ENCODE data around the gene LRP1. TPM values are rescaled to one million over a fixed set of nuclear protein-coding genes. Genes with fewer than 3 reads are reported as not detected.

Gene LRP1
- total RNA-seq, 1 donor from 2014 or later, result 261 TPM

- no peaks in the 10 kb centered on the region for H3K9me3 ChIP-seq
- DNase-seq (no peak), ATAC-seq (no peak)
- H3K4me1 ChIP-seq, result peaks cover 38% of the 10 kb centered on the region
- TF ChIP-seq CTCF (IDR thresholded peaks at IDR 0.05), result no peak
- H3K4me3 ChIP-seq, result peak overlapping the region; percentile 23
- peak overlapping the region; percentile 71 for H3K27ac ChIP-seq
- H3K36me3 ChIP-seq, result no peaks in the 10 kb centered on the region
- intact Hi-C loops (cut with DNase I), result loop anchor here (5.0 kb wide), 1 partner anchor 45 kb away; no protein-coding TSS in a partner anchor
- no peaks in the 10 kb centered on the region for H3K27me3 ChIP-seq
These were observed 3.8 kb downstream of the LRP1 start for GRCh38 chr12:57131896-57132744.

- no peak for ATAC-seq
- DNase-seq, result no peak
- peaks cover 48% of the 10 kb centered on the region for H3K4me1 ChIP-seq
- TF ChIP-seq CTCF (IDR thresholded peaks at IDR 0.05), result no peak
- peak overlapping the region; percentile 23 for H3K4me3 ChIP-seq
- no peaks in the 10 kb centered on the region for H3K36me3 ChIP-seq
- no peaks in the 10 kb centered on the region for H3K27me3 ChIP-seq
- H3K9me3 ChIP-seq, result no peaks in the 10 kb centered on the region
- intact Hi-C loops (cut with DNase I), result loop anchor here (5.0 kb wide), 1 partner anchor 44 kb away; no protein-coding TSS in a partner anchor
- H3K27ac ChIP-seq, result peak overlapping the region; percentile 71
These were observed 4.8 kb downstream of the LRP1 start for GRCh38 chr12:57133013-57133569.

- no peaks in the 10 kb centered on the region for H3K36me3 ChIP-seq
- intact Hi-C loops (cut with DNase I), result loop anchor here (5.0 kb wide), 1 partner anchor 43 kb away; no protein-coding TSS in a partner anchor
- DNase-seq, result no peak
- H3K4me3 ChIP-seq, result no peak overlapping the region
- no peak for TF ChIP-seq CTCF (IDR thresholded peaks at IDR 0.05)
- peak overlapping the region; percentile 71 for H3K27ac ChIP-seq
- H3K4me1 ChIP-seq, result peaks cover 54% of the 10 kb centered on the region
- no peaks in the 10 kb centered on the region for H3K9me3 ChIP-seq
- no peak for ATAC-seq
- no peaks in the 10 kb centered on the region for H3K27me3 ChIP-seq
These were observed 5.6 kb downstream of the LRP1 start for GRCh38 chr12:57133916-57134315.

GRCh38 chr12:57134949-57135348, 6.7 kb downstream of the LRP1 start:
- ATAC-seq, result no peak
- no peak for TF ChIP-seq CTCF (IDR thresholded peaks at IDR 0.05)
- no peak for DNase-seq
- Histone ChIP-seq H3K27me3 (no peaks in the 10 kb centered on the region), H3K9me3 (no peaks in the 10 kb centered on the region), H3K4me3 (no peak overlapping the region), H3K4me1 (peaks cover 64% of the 10 kb centered on the region), H3K36me3 (no peaks in the 10 kb centered on the region), H3K27ac (peak overlapping the region; percentile 71)
- intact Hi-C loops (cut with DNase I), result loop anchor here (5.0 kb wide), 1 partner anchor 42 kb away; no protein-coding TSS in a partner anchor

- TF ChIP-seq CTCF (IDR thresholded peaks at IDR 0.05), result no peak
- H3K4me1 ChIP-seq, result peaks cover 68% of the 10 kb centered on the region
- H3K27me3 ChIP-seq, result no peaks in the 10 kb centered on the region
- H3K9me3 ChIP-seq, result no peaks in the 10 kb centered on the region
- intact Hi-C loops (cut with DNase I), result no loop called here
- ATAC-seq, result no peak
- DNase-seq, result no peak
- H3K36me3 ChIP-seq, result peaks cover 6% of the 10 kb centered on the region
- H3K27ac ChIP-seq, result peak overlapping the region; percentile 71
- peak overlapping the region; percentile 8 for H3K4me3 ChIP-seq
These were observed 7.4 kb downstream of the LRP1 start for GRCh38 chr12:57135527-57136326.

All from upper lobe of right lung (tissue), 1 donor.